ENCODE measurements around the gene MATCAP1.

DNA sequence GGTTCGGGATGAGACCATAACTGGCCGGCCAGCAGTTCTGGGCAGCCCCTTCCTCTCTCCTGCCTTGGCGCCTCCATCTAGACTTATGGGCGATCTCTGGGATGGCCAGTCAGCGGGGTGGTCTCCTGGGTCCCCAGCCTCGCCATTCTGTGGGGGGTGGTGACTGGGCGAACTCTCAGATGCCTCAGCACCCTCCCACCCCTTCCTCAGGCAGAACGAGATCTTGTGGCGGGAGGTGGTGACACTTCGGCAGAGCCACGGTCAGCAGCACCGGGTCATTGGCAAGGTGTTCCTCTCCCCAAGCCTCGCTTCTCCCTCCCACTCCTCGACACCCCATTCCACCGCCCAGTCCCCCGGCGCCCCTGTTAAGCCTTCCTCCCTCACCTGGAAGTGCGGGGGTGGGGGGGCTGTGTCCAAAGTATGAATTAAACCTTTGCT is 17.6 kb downstream of the MATCAP1 start:
- TF ChIP-seq POLR2A (IDR thresholded peaks at IDR 0.05), result no peak
- TF ChIP-seq, protein P1, sequence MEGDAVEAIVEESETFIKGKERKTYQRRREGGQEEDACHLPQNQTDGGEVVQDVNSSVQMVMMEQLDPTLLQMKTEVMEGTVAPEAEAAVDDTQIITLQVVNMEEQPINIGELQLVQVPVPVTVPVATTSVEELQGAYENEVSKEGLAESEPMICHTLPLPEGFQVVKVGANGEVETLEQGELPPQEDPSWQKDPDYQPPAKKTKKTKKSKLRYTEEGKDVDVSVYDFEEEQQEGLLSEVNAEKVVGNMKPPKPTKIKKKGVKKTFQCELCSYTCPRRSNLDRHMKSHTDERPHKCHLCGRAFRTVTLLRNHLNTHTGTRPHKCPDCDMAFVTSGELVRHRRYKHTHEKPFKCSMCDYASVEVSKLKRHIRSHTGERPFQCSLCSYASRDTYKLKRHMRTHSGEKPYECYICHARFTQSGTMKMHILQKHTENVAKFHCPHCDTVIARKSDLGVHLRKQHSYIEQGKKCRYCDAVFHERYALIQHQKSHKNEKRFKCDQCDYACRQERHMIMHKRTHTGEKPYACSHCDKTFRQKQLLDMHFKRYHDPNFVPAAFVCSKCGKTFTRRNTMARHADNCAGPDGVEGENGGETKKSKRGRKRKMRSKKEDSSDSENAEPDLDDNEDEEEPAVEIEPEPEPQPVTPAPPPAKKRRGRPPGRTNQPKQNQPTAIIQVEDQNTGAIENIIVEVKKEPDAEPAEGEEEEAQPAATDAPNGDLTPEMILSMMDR (IDR thresholded peaks at IDR 0.05), result no peak
- no peak for TF ChIP-seq EP300 (IDR thresholded peaks at IDR 0.05; ENCODE audit: low read depth)
- TF ChIP-seq POLR2AphosphoS5 (IDR thresholded peaks at IDR 0.05), result no peak
